ENCODE results near the gene IFI27L2. TPM values are rescaled to one million over a fixed set of nuclear protein-coding genes. Genes with fewer than 3 reads are reported as not detected.

IFI27L2 gene
- polyA plus RNA-seq, 1 of the 3 experiments (the other 2 are of a cell fraction) = 200 TPM

DNA sequence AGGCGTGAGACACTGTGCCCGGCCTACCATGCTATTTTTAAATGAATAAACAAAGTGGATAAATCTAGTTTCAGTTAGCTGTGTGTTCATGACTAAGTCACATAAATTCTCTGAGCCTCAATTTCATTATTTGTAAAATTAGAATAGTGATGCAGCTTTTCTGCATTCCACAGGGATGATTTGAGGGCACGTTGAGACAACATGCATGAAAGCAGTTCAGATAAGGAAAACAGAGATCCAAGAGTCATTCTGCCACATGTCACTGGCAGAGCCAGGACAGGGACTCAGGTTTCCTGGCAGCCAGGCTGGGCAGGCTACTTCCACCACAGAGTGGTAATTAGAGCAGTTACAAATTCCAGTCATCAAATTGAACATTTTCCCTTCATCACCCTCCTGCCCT, 41.8 kb upstream of the IFI27L2 start:
- peak; percentile 46; the same call in 1 of the 2 replicates for TF ChIP-seq TCF12 (IDR thresholded peaks at IDR 0.05)
- TF ChIP-seq NRF1 (IDR thresholded peaks at IDR 0.05; ENCODE audit: low read depth, low read length) = no peak
- TF ChIP-seq, protein P1, sequence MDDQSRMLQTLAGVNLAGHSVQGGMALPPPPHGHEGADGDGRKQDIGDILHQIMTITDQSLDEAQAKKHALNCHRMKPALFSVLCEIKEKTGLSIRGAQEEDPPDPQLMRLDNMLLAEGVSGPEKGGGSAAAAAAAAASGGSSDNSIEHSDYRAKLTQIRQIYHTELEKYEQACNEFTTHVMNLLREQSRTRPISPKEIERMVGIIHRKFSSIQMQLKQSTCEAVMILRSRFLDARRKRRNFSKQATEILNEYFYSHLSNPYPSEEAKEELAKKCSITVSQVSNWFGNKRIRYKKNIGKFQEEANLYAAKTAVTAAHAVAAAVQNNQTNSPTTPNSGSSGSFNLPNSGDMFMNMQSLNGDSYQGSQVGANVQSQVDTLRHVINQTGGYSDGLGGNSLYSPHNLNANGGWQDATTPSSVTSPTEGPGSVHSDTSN (IDR thresholded peaks at IDR 0.05) = peak; percentile 16; the same call in 1 of the 2 replicates
- TF ChIP-seq RAD21 (IDR thresholded peaks at IDR 0.05; ENCODE audit: low read length) = no peak
- TF ChIP-seq EP300 (IDR thresholded peaks at IDR 0.05; ENCODE audit: borderline replicate concordance in 1 of 2, low read depth in 1 of 2, low read length in 1 of 2) = no peak
- TF ChIP-seq MEF2A (IDR thresholded peaks at IDR 0.05; ENCODE audit: borderline replicate concordance, low read depth) = peak; percentile 62; the same call in 1 of the 2 replicates
- TF ChIP-seq ELF1 (IDR thresholded peaks at IDR 0.05) = no peak
- TF ChIP-seq GATA2 (CRISPR knock-in tag; IDR thresholded peaks at IDR 0.05) = no peak
- TF ChIP-seq MXI1 (IDR thresholded peaks at IDR 0.05; ENCODE audit: low read depth, low read length) = peak; percentile 63; the same call in 1 of the 2 replicates
- TF ChIP-seq RCOR1 (IDR thresholded peaks at IDR 0.05; ENCODE audit: low read length) = peak; percentile 75
- 2% methylated on average over 3 of the region's 3 CpGs for WGBS (ENCODE audit: low lambda C conversion rate)
- H3K4me2 ChIP-seq = peak overlapping the region; percentile 54; the same call in 1 of the 2 replicates
- CTCF ChIA-PET = interaction anchor here (0.6 to 5.0 kb wide), 4 partner anchors 10 to 39 kb away, joined by 3 to 27 read pairs (median 11); no protein-coding TSS in a partner anchor
- H3K27me3 ChIP-seq (ENCODE audit: insufficient read depth) = no peaks in the 10 kb centered on the region
- peak overlapping the region in 1 of 2 experiments; percentile 35; a peak in 2 of 4 replicates for H3K27ac ChIP-seq (ENCODE audit: low read depth in 2 of 2, low read length in 1 of 2)
- 0 out of 2 replicates have a peak overlapping the region, but pooled peaks have one; percentile 10 for H3K9ac ChIP-seq
- peak; percentile 34 for DNase-seq
- H2AFZ ChIP-seq (ENCODE audit: low read depth) = no peak overlapping the region; the same call in 1 of the 2 replicates
- H3K9me3 ChIP-seq = 0 out of 2 replicates have a peak, but pooled peaks cover 5% of the 10 kb centered on the region
- POLR2A ChIA-PET = no interaction called here
- no peaks in the 10 kb centered on the region for H3K36me3 ChIP-seq (replicated peaks in 1 of 2; ENCODE audit: control insufficient read depth in 1 of 2, insufficient read depth in 2 of 2, low read length in 1 of 2)
- peaks cover 11% of the 10 kb centered on the region for H3F3A ChIP-seq (replicated peaks; ENCODE audit: insufficient read depth)
- H3K4me1 ChIP-seq (ENCODE audit: control insufficient read depth in 1 of 2, insufficient read depth in 2 of 2, low read depth in 1 of 2, low read length in 1 of 2) = peaks cover 8 to 9% of the 10 kb centered on the region in 2 experiments; a peak in 2 of 4 replicates
- no peaks in the 10 kb centered on the region; the same call in 1 of the 2 replicates for H3K79me2 ChIP-seq (ENCODE audit: insufficient read depth)
- H3K9me2 ChIP-seq = no peaks in the 10 kb centered on the region
- no peak overlapping the region for H3K4me3 ChIP-seq (ENCODE audit: low read depth in 2 of 2, low read length in 1 of 2)
- no peaks in the 10 kb centered on the region for H4K20me1 ChIP-seq (ENCODE audit: insufficient read depth)

DNA sequence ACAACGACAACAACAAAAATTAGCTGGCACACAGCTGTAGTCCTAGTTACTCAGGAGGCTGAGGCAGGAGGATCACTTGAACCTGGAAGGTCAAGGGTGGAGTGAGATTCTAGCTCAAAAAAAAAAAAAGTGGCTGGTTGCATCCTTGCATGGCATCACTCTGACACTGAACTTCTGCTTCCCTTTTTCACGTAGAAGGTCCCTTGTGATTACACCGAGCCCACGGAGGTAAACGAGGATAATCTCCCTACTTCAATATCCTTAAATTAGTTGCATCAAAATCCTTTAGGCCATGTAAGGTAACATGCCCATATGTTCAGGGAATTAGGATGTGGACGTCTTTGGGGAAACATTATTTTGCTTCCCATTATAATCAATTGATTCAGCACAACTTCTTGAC, 40.7 kb upstream of the IFI27L2 start:
- H3K9ac ChIP-seq = no peak overlapping the region
- H3K79me2 ChIP-seq (ENCODE audit: insufficient read depth) = no peaks in the 10 kb centered on the region
- H3F3A ChIP-seq (replicated peaks; ENCODE audit: insufficient read depth) = peaks cover 11% of the 10 kb centered on the region
- H3K4me1 ChIP-seq (ENCODE audit: control insufficient read depth in 1 of 2, insufficient read depth in 2 of 2, low read depth in 1 of 2, low read length in 1 of 2) = peaks cover 8% of the 10 kb centered on the region in 2 experiments; a peak in 2 of 4 replicates
- ChIA-PET POLR2A (no interaction called here), CTCF (interaction anchor here (1.4 to 5.0 kb wide), 3 partner anchors 11 to 231 kb away, joined by 4 to 27 read pairs (median 16); no protein-coding TSS in a partner anchor)
- H3K27me3 ChIP-seq (ENCODE audit: insufficient read depth) = no peaks in the 10 kb centered on the region
- TF ChIP-seq TAF1 (IDR thresholded peaks at IDR 0.05; ENCODE audit: borderline replicate concordance, low read depth, low read length) = no peak
- TF ChIP-seq RCOR1 (IDR thresholded peaks at IDR 0.05; ENCODE audit: low read length) = no peak
- DNase-seq = no peak
- no peaks in the 10 kb centered on the region for H4K20me1 ChIP-seq (ENCODE audit: insufficient read depth)
- H2AFZ ChIP-seq (ENCODE audit: low read depth) = no peak overlapping the region
- 0 out of 2 replicates have a peak, but pooled peaks cover 5% of the 10 kb centered on the region for H3K9me3 ChIP-seq
- no peak overlapping the region for H3K27ac ChIP-seq (ENCODE audit: low read depth in 2 of 2, low read length in 1 of 2)
- no peaks in the 10 kb centered on the region for H3K9me2 ChIP-seq
- H3K4me2 ChIP-seq = no peak overlapping the region
- no peak overlapping the region for H3K4me3 ChIP-seq (ENCODE audit: low read depth in 2 of 2, low read length in 1 of 2)
- WGBS (ENCODE audit: low lambda C conversion rate) = 87% methylated on average over 6 of the region's 6 CpGs
- no peaks in the 10 kb centered on the region for H3K36me3 ChIP-seq (replicated peaks in 1 of 2; ENCODE audit: control insufficient read depth in 1 of 2, insufficient read depth in 2 of 2, low read length in 1 of 2)
